Lung (tissue), 12 donors: Measurements from ENCODE around the gene TANGO6. TPM values are rescaled to one million over a fixed set of nuclear protein-coding genes. Genes with fewer than 3 reads are reported as not detected.
A peak's percentile ranks its signal among the peaks of the same experiment; 100 is the strongest.

Experiments
- ATAC-seq: fragments of 200-7000 bp; cut with Tn5 transposase; one replicate; pipeline ENCODE4 v1.9.1; 2020; ENCODE audit warnings: moderate number of reproducible peaks; ENCODE audit not compliant: insufficient read depth, low FRiP score
- DNase-seq, 3 donors: peaks; one replicate each; pipeline ENCODE4 v3.0.0-alpha.2; 2013 to 2017
- H3K27ac ChIP-seq, 2 donors: one replicate each; pipeline ENCODE4 v1.5.1; 2013; ENCODE audit warnings: mild to moderate bottlenecking in 2 of 2, moderate library complexity in 2 of 2, control low read depth in 1 of 2, inconsistent platforms in 1 of 2, low read depth in 1 of 2, low read length in 1 of 2
- H3K27me3 ChIP-seq, 3 donors: one replicate each; pipeline ENCODE4 v1.5.1; 2013; ENCODE audit warnings: low read length in 2 of 3; ENCODE audit not compliant: control insufficient read depth in 3 of 3, insufficient read depth in 3 of 3
- H3K36me3 ChIP-seq, 4 donors: one replicate each; pipeline ENCODE4 v1.5.1; 2013; ENCODE audit warnings: low read length in 4 of 4, mild to moderate bottlenecking in 1 of 4, moderate library complexity in 1 of 4; ENCODE audit not compliant: control insufficient read depth in 4 of 4, insufficient read depth in 4 of 4
- H3K4me1 ChIP-seq, 5 donors: one replicate each; pipeline ENCODE4 v1.5.1; 2013; ENCODE audit warnings: low read length in 5 of 5, mild to moderate bottlenecking in 2 of 5, moderate library complexity in 1 of 5; ENCODE audit not compliant: control insufficient read depth in 5 of 5, insufficient read depth in 5 of 5
- H3K4me3 ChIP-seq: one replicate; pipeline ENCODE4 v1.5.1; 2013; ENCODE audit warnings: mild to moderate bottlenecking, control low read depth, moderate library complexity
- H3K9ac ChIP-seq, 2 donors: one replicate each; pipeline ENCODE4 v1.5.1; 2013; ENCODE audit warnings: low read length in 2 of 2, control low read depth in 1 of 2; ENCODE audit not compliant: insufficient read depth in 1 of 2
- H3K9me3 ChIP-seq, 4 donors: one replicate each; pipeline ENCODE4 v1.5.1; 2013; ENCODE audit warnings: low read length in 3 of 4, mild to moderate bottlenecking in 1 of 4, moderate library complexity in 1 of 4; ENCODE audit not compliant: control insufficient read depth in 4 of 4, insufficient read depth in 3 of 4
- CTCF ChIP-seq: IDR thresholded peaks from 2 replicates; pipeline ENCODE4 v1.5.1; 2012; ENCODE audit warnings: mild to moderate bottlenecking; ENCODE audit errors: control extremely low read depth, extremely low read depth
- WGBS, 2 donors: extraction: QIAGEN DNeasy Blood & Tissue Kit; methylation state at CpG; one replicate each; pipeline ENCODE4 v1.1.7; 2013; 5-methylcytosine and 5-hydroxymethylcytosine counted together
- polyA plus RNA-seq, 2 donors: library from polyadenylated mRNA; stranded (reverse); fragments of 200-250 nt; gene quantifications; one replicate each; pipeline ENCODE4 v1.2.1, GENCODE V29; 2013
- total RNA-seq, 2 donors: library from RNA; depleted of rRNA in 1 of 2; stranded (reverse); fragments of >200 nt in 1 of 2; gene quantifications; one replicate each; pipeline ENCODE4 v1.2.1, GENCODE V29; 2014 to 2021
- donor health status: control.
- donor health status: control.
- donor health status: Bipolar disorder and iron deficiency.
- donor health status: healthy.
- donor health status: DM: yes; HTN: yes; CAD: no.

TANGO6 gene
- total and polyA plus RNA-seq, 4 donors: 2.3 to 19.3 (median 11.9) TPM

- WGBS, 2 donors: 95 to 96% methylated on average over 5 of the region's 5 CpGs
- H3K4me1 ChIP-seq: peaks cover 0 to 4% (median 0%) of the 10 kb centered on the region in 5 donors
- H3K9ac ChIP-seq: no peak overlapping the region
- no peak overlapping the region for H3K4me3 ChIP-seq
- no peaks in the 10 kb centered on the region for H3K27me3 ChIP-seq
- TF ChIP-seq CTCF: no peak
- no peak overlapping the region for H3K27ac ChIP-seq
- no peak for ATAC-seq
- no peaks in the 10 kb centered on the region for H3K9me3 ChIP-seq
- H3K36me3 ChIP-seq: peaks cover 5 to 45% (median 31%) of the 10 kb centered on the region in 4 donors
- no peak for DNase-seq
These were observed 272.0 kb downstream of the TANGO6 start for GRCh38 chr16:69115361-69115760.

GRCh38 chr16:69115837-69116236 is 272.5 kb downstream of the TANGO6 start:
- ATAC-seq: no peak
- WGBS, 2 donors: 65 to 86% methylated on average over 1 of the region's 1 CpG

GRCh38 chr16:69116256-69116875 is 273.0 kb downstream of the TANGO6 start:
- Histone ChIP-seq H3K36me3 (peaks cover 12 to 53% (median 32%) of the 10 kb centered on the region in 4 donors), H3K4me3 (no peak overlapping the region), H3K9ac (no peak overlapping the region), H3K27ac (peak overlapping the region in 1 of 2 donors; percentile 25), H3K27me3 (no peaks in the 10 kb centered on the region), H3K9me3 (no peaks in the 10 kb centered on the region), H3K4me1 (peaks cover 0 to 4% (median 0%) of the 10 kb centered on the region in 5 donors)
- no peak for TF ChIP-seq CTCF
- WGBS, 2 donors: 84 to 95% methylated on average over 7 of the region's 7 CpGs
- DNase-seq: no peak
- no peak for ATAC-seq

More at GRCh38 chr16:69115837-69116236, 272.5 kb downstream of the TANGO6 start:
- Histone ChIP-seq H3K4me1 (peaks cover 0 to 4% (median 0%) of the 10 kb centered on the region in 5 donors), H3K9ac (no peak overlapping the region), H3K36me3 (peaks cover 10 to 49% (median 31%) of the 10 kb centered on the region in 4 donors), H3K4me3 (no peak overlapping the region), H3K27me3 (no peaks in the 10 kb centered on the region), H3K27ac (no peak overlapping the region), H3K9me3 (no peaks in the 10 kb centered on the region)
- no peak for DNase-seq
- TF ChIP-seq CTCF: no peak
